EH (cell line): Measurements from ENCODE around the gene CANX.
"Not testable (repeated sequence)": the region's sequence is repeated elsewhere in the genome, so short reads cannot be mapped to it uniquely, and the experiment has no call there.

Experiments
- DNase-seq: peaks from one replicate; pipeline ENCODE4 v3.0.0-alpha.2; 2015; ENCODE audit warnings: low read depth

CANX gene

DNA sequence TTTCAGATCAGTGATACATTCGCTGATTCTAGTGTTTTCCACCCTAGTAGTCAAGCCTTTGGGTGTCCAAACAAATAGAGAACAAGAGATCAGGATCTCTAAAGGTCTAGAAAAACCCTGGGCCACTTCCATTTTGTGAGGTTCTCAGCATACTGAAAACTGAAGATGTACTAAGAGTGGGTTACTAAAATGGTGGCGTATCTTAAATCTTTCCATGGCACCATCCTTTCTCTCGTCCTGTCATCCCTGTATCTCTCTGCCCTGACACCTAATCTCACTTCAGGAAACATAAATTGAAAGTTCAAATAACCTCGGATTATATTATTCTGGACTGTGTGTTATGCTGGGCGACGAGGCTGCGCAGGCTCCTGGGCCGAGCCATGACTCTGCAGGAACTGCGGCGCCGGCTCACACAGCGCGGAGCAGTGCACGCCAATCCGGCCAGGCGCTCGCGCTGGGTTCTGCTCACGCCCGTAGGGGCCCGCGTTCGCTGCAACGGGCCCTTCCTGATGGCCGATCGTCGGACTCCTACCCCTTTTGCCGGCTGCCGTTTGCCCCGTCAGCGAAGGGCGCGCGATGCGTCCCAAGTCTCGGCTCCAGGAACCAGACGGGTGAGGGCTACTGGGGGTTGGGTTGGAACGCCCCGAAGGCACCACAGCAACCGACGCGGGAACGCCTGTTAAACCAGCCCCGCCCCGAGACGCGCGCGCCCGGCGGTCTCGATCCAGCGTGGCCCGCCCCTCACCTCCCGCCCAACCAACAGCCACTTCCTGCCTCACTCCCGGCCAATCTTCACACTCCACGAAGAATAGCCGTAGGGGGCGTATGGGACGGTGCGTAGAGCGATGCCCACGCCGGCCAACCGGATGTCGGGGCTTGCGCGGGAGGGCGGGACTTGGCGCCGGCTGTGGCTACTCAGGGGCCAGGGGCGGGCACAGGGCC lies 503 bp upstream of the CANX start:
- DNase-seq, result peak; percentile 100

DNA sequence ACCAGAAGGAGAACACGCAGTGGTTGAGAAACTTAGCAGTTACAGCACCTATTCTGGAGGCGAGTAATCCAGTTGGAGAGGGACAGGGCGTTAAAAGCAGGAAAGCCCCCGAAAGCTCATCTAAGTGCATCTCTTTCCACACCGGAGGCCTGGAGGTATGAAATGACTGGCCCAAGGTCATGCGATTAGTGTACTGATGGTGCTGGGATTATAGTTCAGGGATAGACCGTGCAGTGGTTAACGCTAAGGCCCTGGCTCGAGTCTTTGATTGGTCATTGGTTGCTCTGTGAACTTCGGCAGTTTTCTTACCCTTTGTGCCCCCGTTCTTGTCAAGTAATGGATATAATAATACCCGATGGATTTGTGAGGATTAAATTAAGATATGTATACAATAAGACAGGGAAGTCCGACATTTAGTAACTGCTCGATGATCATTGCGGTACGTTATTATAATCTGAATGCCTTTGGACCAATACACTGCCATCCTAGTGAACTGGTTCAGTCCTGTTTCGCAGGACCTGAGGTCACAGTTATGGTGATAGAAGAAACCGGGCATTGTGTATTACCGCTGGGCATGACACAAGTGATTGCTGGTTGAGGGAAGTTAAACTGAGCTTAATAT lies 960 bp downstream of the CANX start:
- DNase-seq, result peak; percentile 39

DNA sequence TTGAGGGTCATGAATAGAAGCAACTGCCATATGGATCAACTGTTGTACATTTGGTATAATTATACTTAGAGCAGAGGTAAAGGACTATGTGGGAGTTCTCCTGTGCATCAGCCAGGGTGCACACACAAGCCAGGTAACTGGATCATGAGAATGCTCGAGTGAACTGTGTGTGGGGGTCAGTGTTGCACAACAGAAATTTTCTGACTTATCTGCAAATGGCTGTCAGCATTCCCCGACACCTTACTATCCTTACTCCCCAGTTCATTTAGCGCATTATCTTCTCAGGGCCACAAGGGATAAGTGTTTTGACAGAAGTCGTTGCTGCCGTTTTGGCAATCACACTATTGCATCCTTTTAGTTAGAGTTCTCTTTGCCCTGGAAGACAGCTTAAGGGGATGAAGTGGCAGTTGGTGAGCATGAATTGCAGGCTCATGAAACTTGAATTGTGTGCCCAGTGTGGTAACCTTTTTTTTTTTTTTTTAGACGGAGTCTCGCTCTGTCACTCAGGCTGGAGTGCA lies 1.7 kb downstream of the CANX start:
- peak; percentile 6 for DNase-seq

DNA sequence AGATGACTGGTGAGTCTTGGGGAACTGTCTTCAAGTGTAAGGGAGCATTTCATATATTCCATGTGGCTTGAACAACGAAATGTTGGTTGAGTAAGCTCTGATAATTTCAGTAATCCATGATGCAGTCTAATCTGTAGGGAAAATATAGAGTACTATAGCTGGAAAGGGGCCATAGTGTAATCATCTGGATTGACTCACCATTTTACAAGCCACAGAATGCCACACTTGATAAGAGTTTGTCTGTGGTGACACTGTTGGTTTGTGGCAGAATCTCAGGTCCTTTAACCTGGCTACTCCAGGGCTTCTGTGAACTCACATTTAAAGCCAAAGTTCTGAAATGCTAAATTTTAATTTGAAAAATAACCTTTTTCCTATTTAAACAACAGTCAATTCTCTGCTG lies 17.5 kb downstream of the CANX start:
- peak; percentile 16 for DNase-seq

DNA sequence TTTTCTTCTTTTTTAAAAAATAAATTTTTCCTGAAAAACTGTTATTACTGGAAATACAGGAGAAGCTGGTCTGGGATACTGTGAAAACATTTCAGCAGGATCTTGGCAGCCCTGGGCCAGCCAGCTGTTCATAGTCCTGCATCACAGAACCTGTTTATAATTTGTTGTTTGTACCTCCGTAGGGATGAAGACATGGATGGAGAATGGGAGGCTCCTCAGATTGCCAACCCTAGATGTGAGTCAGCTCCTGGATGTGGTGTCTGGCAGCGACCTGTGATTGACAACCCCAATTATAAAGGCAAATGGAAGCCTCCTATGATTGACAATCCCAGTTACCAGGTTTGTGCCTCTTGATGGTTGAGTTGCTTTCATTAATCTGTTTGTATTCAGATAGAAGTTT lies 21.5 kb downstream of the CANX start:
- DNase-seq, result no peak

DNA sequence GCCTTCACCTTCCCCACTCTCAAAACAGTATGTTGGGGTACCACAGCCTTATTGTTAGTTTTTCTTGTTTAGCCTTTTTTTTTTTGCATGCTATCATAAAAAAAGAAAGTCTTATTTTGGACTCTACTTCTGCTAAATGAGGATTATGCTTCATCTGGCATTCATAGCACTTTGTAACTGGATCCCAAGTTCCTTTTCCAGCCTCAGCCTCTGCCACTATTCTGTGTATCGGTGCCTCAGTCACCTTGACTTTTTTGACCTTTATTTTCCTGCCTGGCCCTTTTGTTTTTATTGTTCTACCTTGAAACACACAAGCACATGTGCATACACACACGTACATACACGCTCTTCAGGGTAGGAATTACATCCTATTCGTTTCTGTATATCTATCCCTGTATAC lies 25.4 kb downstream of the CANX start:
- DNase-seq, result no peak

DNA sequence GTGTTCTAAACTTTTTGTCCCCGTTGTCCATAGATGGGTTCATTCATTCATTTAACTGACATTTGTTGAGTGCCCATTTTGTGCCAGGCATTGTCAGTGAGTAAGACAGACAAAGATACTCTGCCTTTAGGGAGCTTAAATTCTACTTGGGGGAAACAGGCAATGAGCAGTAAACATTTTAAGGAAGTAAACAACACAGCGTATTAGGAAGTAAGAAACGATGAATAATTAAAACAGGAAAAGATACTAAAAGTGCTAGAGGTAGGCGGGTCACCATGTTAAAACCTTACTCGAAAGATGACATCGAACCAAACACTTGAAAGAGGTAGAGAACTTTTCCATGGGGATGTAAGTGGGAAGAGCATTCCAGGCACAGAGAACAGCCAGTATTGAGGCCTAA lies 28.3 kb downstream of the CANX start:
- no peak for DNase-seq

DNA sequence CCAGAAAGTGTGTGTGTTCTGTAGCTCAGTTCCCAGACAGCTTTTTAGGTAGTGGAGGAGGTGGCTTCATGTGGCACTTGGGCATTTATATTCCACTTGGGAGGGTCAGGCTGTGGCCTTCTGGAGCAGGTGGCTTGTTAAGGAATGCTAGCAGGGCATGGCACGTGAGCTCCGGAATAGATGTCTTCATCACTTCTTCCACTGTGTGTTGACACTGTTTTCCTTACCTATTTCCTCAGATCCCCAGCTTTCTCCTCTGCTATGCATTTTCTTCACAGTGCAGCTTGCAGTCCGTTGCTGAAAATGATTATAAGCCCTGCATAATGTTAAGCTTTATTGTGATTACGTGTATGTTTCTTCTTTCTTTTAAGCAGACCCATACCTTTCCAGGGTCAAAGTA lies 30.5 kb downstream of the CANX start:
- no peak for DNase-seq

DNA sequence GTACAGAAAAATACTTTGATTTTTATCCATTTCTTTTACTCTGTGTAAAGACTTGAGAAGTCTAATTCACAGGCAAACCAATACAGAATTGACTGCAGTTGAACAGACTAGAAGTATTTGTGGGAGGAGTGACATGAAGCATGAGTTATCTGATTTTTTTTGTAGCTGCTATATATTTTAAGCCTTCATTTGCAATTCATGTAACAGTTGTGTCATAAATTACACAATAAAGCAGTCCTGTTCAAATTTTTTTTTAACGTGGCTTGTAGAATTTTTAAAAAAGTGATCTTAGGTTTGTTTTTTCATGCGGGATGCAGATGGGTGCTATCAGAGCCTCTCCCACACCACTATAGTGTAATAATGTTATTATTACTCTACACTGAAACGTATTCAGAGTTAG lies 31.0 kb downstream of the CANX start:
- DNase-seq, result no peak

DNA sequence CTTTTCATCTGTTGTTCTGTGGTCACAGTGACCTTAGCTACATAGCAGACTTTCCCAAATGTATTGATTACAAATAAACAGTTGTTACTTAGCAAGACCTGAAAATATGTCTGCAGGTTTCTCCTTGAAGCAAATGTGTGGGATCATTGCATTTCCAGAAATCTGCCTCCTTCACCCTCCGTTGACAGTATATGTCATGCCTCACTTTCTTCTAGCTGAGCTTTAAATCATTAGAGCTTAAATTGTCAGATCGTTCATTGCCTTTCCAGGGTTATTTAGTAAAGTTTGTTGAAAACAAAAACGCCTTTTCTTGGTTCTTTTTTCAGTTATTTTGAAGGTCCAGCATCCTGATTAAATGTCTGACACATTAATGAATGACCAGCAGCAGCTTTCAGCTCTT lies 31.6 kb downstream of the CANX start:
- no peak for DNase-seq

DNA sequence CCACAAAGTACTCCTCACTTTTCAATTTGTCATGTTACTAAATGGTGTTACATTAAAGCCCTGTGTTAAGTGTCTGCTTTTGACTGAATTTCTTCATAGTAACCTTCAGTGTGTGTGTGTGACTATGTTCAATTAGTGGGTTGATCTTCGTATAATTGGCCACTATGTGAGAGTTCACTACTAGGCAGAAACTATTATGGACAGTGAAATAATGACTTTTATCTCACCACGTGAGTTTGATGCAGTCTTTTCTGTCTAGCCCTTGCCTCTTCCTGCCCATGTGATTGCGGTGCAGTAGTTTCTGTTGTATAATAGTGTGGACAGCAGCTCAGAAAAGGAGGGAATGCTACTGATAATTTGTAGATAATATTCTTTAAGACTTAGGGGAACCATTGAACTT lies 32.1 kb downstream of the CANX start:
- DNase-seq, result peak; percentile 9

DNA sequence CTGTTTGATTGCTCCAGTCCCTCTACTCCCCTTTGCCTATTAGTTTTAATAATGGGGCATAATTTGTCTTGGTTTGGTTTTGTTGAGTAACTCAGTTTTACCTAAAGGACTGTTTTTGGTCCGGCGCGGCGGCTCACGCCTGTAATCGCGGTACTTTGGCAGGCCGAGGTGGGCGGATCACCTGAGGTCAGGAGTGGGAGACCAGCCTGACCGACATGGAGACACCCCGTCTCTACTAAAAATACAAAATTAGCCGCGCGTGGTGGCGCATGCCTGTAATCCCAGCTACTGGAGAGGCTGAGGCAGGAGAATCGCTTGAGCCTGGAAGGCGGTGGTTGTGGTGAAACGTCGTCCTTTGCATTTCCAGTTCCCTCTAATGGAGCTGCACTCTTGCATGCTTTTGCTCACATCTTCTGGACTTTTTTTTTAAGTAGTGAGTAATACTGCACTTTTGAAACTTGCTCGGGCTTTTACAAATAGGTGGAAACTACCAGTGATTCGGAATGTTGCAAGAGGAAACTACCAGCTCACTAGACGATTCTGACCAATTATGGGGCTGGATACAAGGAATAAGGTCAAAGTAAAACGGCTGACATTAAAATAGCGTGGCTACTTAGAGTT lies 33.1 kb downstream of the CANX start:
- DNase-seq, result peak; percentile 81

DNA sequence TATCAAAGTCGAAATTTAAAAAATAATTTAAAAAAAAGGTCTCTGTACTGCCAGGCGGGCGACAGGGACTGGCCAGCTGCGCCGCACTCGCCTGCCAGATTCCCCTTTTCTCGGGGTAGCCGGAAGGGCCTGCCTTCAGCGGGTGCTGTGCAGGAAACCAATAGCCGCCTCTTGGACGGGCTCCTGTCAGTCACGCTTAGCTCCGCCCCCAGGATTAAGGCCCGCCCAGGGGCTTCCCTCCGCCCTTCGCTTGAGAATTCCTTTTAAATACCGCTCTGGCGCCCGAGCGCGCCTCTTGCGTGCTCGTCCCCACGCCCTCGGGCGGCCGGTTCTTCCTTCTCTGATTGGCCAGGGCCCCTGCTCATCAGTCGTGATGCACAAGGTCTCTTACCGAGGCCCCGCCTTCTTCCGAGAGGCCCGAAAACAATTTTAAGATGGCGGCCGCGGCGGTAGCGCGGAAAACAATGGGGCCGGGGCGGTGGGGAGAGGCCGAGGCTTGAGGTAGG lies 33.7 kb downstream of the CANX start, which contains the start of gene MAML1:
Gene MAML1, plus strand, starts transcription at position 411 of the 506 bp plus-strand sequence. CDS start 291 bp downstream, outside the sequence.
- peak; percentile 100 for DNase-seq

DNA sequence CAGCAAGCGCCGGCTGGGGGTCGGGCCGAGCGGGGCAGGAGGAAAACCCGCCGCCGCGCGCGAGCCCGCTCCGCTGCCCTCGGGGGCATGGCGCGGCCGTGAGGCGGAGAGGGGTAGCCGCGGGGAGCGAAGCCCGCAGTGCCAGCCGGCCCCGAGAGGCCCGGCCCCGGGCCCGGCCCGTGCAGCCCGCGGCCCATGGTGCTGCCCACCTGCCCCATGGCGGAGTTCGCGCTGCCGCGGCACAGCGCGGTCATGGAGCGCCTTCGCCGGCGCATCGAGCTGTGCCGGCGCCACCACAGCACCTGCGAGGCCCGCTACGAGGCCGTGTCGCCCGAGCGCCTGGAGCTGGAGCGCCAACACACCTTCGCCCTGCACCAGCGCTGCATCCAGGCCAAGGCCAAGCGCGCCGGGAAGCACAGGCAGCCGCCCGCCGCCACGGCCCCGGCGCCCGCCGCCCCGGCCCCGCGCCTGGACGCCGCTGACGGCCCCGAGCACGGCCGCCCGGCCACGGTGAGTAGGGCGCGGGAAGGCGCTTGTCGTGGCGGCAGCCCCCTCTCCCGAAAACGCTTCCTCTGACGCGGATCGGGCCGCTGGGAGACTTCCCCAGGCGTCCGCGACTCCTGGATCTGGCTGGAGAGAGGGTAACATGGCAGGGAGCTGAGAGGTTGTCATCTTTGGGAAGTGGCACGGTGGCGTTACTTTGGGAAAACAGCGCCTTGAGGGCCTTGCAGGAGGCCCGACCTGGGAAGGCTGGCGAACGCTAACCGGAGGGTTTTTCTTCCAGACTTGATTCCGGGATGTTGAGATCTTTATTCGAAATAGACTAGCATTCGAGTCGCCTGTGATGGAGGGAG lies 34.4 kb downstream of the CANX start:
- peak; percentile 48 for DNase-seq

DNA sequence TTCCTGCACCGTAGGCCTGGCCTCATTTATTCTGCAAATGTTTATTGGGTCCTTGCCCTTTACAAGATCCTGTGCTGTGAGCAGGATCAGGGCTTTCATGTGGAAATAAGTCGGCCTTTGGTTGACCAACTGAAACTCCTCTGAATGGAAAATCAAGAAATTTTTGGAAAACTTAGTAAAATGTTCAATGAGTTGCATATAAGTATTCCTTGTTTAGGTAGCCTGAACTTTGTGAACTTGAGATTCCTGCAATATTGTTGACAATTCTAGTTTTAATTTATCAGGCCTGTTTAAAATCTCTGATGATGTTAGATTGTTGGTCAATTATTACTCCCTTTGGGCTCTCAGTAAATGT lies 35.0 kb downstream of the CANX start:
- no peak for DNase-seq

DNA sequence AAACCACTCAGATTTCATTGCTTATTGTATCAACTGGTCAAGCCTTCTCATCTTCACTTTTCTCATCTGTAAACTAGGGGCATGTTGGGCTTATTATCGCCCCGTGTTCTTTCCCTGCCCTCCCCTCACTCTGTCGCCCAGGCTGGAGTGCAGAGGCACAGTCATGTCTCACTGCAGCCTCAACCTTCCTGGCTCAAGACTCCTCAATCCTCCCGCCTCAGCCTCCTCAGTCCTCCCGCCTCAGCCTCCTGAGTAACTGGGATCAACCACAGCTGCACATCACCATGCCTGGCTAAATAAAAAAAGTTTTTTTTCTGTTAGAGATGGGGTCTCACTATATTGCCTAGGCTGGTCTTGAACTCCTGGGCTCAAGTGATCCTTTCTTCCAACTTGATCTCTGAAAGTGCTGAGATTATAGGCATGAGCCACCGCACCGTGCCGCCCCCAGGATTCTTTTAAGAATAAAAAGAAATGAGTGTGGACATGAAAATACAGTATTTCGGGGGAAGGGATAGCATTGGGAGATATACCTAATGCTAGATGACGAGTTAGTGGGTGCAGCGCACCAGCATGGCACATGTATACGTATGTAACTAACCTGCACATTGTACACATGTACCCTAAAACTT lies 35.9 kb downstream of the CANX start:
- no peak for DNase-seq

DNA sequence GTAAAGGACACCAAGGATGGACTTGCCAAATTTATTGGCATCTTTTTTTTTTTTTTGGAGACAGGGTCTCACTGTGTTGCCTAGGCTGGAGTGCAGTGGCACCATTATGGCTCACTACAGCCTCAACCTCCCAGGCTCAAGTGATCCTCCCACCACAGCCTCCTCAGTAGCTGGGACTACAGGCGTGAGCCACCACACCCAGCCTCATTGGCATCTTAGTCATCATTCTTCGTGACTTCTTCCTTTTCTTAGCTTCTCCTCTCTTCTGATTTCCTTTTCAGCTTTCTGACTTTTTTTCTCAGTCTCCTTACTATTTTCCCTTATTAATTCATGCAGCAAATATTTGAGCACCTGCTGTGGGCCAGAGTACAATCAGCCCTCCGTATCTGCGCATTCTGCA lies 40.0 kb downstream of the CANX start:
- DNase-seq, result no peak

DNA sequence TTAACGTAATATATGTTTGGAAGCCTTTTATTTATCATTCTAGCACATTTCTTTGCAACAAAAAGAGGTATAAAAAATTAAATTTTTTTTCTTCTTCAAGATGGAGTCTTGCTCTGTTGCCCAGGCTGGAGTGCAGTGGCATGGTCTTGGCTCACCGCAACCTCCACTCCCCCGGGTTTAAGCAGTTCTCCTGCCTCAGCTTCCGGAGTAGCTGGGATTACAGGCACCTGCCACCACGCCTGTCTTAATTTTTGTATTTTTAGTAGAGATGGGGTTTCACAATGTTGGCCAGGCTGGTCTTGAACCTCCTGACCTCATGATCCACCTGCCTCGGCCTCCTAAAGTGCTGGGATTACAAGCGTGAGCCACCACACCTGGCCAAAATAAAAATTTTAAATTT lies 45.3 kb downstream of the CANX start:
- not testable (repeated sequence) for DNase-seq

DNA sequence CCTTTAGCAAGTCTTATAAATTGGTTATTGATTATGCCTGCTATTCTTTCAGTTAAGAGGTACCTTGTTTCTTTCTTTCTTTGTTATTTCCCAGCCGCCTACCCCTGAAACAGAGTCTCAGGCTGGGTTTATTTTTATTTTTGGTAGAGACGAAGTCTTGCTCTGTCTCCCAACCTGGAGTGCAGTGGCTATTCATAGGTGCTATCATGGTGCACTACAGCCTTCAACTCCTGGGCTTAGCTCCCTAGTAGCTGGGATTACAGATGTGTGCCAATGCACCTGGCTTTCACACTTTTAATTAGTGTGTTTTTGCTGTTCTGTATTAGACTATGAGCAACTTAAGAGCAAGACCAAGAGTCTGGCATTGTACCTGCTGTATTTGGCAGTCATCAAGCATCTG lies 48.1 kb downstream of the CANX start:
- no peak for DNase-seq

DNA sequence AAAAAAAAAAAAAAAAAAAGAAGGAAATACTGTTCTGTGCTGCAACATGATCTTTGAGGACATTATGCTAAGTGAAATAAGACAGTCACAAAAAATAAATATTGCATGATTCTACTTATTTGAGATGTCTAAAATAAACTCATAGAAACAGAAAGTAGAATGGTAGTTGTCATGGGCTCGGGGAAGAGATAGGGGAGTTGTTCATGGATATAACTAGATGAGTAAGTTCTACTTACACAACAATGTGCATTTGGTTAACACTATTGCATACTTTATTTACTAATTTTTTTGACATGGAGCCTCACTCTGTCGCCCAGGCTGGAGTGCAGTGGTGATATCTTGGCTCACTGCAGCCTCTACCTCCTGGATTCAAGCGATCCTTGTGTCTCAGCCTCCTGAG lies 49.0 kb downstream of the CANX start:
- DNase-seq, result no peak

DNA sequence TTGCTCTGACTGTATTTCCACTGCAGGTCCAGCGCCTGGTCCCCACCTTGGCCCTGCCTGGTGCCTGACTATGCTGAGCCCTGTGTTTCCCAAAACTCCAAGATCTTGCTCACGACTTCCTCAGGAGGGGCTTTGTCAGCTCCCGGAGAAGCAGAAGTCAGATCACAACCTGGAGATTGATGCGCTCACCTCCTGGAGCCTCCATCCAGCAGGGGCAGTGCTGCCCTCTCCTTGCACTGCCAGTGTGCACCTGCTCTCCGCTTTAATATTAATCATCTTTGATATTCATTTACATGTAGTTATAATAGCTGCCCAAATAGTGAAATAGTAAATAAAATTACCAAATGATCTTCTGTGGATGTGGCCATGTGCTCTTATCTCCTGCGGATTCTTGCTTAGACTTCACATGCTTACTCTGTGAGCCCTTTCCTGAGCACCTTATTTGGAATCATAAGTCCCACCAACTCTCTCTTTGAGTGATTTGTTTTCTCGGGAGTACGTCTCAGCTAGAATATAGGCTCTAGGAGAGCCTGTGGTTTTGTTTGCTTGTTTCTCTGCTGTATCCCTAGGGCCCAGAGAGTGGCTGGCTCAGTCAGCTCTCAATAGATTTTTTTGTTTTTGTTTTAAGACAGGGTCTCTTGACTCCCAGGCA lies 51.2 kb downstream of the CANX start:
- no peak for DNase-seq
